Activated naive CD4-positive, alpha-beta T cell (primary cell): ENCODE measurements around the gene ERCC3.

Experiments
- DNase-seq, 4 experiments: peaks; one replicate each; lab custom pipeline; 2025; lab: John Stamatoyannopoulos, UW

ERCC3 gene

DNA sequence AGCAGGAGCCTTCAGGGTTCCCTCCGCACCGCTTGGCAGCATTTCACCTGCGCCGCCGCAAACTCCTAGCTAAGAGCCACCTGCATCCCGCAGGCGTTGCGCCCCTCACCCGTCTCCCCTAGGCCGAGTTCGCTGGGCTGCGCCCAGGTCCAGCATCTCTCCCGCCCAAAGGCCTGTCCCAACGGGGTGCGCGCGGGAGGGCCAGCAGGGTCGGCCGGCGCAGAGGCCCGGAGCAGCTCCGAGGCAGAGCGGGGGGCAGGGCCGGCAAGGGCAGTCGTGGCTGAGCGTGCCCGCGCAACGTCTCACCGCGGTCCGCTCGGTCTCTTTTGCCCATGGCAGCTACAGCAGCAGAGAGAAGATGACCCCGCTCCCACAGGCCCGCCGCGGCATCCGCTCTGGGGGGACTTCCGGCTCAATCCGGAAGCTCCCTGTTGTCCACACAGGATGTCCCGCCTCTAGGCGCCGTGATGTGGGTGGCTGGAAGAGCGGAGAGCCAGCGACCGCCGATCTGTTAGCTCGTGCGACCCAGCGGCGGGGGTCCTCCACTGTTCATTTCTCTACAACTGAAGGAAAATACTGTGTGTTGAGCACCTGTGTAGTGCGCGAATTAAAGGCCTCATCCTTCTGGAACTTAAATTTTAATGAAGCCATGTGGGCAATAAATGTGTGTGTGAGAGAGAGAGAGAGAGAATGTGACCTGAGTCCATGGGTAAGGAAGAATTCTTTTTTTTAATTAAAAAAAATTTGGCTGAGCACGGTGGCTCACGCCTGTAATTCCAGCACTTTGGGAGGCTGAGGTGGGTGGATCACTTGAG, at the start of gene ERCC3:
TSS of gene ERCC3 (minus strand) at position 397 of the 815 bp plus-strand sequence. CDS start at position 334, 63 bp downstream.
- DNase-seq, result peak; percentile 27 to 67 (median 50)

DNA sequence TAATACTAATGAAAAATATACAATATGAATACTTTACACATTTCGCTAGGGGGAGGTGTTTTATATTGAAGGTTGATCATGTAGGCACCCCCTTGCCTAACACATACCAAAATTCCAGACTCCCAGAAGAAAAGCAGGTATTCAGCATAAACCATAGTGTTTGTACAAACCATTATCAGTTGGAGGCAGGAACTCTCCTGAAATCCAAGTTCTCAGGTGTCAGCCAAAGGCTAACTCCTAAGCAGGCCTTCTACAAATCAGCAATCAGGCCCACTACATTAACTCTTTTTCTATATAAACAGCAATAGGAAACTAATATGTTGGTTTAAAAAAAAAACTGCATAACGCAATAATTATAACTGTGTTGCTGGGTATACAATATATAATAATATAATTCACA, 49.3 kb upstream of the ERCC3 start:
- no peak for DNase-seq

DNA sequence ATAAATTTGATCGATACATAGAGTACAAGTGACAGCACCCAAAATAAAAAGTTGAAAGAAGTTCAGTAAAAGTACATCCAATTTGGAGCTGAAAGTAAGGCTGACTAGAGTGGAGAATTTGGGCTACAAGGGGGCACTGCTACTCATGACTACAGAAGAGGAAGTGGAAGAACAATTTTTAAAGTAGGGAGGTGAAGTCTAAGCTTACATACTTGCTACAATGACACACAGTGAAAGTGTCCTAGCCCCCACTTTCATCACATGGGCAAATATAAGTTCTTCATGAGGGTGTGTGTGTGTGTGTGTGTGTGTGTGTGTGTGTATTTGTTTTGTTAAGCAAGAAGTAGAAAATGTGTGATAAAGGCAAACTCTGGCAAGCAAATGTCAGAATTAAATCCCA, 48.2 kb upstream of the ERCC3 start:
- no peak for DNase-seq

DNA sequence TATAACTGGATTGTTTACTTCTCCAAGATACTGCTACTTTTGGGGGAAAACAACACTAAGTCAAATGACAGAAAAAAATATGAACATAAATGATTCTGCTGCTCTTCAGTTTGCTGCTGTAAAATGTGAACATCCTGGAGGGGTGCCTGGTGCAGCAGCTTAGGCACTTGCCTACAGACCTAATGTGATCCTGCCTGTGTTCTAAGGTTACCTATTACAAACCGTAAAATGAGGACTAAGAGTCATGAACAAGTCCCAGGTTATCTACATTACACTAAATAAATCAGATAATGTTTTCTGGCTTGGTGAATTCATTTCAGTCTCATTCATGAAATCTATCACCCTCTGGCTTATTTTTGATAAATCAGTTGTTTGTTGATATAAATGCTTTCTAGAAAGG, 38.4 kb upstream of the ERCC3 start:
- DNase-seq, result no peak

DNA sequence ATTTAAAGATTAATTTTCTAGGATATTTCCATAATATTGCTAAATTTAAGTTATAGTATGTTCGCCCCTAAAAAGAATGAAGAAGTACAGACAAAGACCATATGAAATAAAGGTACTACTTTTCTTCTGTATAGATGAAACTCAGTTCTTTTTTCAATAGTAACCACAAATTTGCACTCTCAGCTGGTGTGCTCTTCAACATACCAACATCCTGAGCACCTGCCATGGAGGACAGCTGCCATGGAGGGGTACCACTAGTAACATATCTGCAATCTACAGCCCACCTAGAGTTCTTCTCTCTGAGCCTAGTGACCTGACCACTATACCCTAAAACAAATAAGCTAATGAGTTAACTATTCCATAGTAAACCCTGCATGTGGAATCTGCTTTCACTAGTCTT, 36.8 kb upstream of the ERCC3 start:
- DNase-seq, result no peak

DNA sequence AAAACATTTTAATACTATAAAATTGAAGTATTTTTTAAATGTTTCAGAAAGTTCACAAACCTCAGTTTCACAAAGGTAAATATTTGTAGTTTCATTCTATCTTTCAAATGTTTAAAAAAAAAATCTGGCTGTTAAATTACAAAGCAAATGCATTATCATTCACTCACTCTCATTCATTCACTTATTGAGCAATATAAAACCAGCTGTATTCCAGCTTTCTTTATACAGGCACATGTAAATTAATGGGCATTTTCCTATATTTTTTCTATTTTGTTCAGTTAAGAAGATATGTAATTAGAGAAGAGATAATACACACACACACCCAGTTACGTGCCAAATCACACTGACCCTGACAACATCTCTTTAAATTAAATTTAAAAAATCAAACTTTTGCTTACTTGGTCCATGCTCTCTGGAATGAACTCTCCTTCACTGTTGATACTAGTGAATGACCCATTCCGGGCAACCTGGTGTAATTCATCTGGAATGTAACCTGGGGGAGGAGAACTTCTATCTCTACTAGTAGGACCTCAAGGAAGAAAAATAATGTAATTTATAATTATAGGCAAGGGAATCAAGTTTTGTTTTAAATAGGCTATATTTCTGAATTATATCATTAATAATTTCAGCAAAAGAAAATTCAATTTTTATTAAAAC, 32.5 kb upstream of the ERCC3 start:
- DNase-seq, result no peak

DNA sequence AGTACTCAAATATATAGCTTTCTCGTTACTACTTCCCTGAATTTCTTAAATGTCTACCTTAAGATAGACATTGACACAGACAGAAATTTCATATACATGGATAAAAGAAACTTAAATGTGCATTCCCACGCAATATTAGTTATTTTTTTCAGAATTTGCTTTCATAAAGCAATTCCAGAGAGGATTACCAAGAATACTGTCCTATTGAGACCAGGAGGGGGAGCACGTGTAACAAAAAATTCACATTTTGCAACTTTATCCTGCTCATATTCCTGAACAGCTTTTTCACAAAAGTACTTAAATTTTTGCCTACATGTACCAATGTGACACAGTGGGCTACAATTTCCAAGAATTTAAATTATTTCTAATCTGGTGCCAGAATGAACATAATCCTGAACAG, 30.7 kb upstream of the ERCC3 start:
- DNase-seq, result no peak

DNA sequence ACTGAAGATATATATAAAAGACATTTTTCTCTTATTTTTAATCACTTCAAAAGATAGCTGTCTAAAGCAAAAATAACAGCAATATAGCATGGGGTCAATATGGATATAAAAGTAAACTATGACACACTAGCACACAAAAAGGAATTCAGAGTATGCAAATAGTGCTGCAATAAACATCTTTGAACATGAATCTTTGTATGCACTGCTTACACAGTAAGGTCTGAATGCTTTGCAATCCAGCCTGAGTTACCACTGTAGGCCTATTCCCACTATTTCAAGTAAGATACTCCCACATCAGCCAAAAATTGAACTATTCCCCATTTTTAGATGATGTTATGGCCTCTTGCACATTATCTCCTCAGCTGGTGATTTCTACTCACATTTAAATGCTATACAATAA, 27.4 kb upstream of the ERCC3 start:
- DNase-seq, result no peak

DNA sequence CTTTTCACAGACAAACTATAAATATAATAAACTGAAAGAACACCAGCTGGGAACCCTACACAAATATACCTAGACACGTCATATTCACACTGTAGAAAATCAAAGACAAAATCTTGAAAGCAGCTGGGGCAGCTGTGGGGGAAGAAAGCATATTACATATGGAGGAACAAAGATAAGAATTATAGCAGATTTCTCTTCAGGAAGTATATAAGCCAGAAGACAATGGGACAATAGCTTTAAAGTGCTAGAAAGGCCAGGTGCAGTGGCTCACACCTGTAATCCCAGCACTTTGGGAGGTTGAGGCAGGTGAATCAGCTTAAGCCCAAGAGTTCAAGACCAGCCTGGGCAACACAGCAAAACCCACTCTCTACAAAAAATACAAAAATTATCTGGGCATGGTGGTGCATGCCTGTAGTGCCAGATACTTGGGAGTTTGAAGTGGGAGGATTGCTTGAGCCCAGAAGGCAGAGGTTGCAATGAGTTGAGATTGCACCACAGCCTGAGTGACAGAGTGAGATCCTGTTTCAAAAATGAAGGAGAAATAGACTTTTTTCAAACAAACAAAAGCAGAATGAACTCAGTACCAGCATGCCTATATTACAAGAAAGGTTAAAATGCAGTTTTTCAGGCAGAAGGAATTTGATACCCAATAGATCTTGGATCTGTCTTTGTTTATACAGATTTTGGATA, 26.8 kb upstream of the ERCC3 start:
- no peak for DNase-seq

DNA sequence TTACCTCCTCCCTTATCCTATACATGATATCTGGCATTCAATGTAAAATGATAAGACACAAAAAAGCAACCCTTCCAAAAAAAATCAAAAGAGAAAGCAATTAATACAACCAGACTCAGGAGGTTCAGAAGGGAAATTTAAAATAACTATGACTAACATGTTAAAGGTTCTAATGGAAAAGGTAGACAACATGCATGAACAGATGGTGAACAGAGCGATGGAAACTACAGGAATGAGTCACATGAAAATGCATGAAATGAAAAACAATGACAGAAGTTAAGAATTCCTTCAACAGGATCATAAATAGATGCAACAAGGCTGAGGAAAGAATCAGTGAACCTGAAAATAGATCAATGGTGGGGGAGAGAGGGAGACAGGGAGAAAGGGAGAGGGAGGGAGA, 26.1 kb upstream of the ERCC3 start:
- DNase-seq, result no peak

DNA sequence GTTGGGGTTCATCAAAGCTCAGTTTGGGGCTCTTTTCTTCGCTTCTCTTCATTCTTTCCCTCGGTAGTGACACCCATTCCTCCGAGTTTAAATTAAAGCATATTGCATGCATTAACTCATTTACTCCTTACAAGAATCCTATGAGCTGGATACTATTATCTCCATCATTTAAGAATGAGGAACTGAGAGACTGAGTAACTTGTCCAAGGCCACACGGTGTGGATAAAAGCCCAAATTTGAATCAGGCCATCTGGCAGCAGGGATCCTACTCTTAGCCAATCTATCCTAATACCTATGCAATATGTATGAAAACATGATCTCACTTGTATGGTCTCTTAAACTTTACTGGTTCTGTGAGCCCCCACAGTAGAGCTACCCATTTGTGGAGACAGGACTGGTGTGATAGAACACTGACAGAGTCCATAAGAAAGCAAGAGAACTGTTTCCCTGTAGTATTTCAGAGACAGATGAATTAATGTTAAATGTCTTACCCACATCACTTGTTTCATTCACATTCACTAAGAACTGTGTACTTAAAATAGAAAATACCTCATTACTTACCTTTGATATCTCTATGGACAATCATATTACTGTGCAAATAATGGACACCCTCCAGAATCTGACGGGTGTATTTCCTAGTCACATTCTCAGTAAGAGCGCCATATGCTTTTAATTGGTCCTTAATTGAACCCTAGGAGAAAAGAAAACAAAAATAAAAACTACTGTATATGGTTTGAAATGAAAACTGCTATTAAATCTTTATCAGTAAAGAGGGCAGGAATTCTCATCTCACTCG, 20.4 kb upstream of the ERCC3 start:
- DNase-seq, result no peak

DNA sequence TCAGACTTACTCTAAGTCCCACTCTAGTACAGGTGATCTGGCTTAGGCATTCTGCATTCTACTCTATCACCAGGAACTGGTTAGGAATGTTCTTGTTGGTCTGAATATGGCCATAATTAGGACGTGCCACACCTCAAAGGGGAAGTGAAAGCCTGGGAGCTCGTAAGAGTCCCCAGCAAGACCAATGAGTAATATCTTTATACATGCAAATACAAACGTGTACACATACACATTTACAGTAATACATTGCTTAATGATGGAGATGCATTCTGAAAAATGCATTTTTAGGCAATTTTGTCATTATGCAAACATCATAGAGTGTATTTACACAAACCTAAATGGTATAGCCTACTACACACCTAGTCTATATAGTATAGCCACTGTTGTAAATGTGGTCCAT, 19.5 kb upstream of the ERCC3 start:
- no peak for DNase-seq

DNA sequence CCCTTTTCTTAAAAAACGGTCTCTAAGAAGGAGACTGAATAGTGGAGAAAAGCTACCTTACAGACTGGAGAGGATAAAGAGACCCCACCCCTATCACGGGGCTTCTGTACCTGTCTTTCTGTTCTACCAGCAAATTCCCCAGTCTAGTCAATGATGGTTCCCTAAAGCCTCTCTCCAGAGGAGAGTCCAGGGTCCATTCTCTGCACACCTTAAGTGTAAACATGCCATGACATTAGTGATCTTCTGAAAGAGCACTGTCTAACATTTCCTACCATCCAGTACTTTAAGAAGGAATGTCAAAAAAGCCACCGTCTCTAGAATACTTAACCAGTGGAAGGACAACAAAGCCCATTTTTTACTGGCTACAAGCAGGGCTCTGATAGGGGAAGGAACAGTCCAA, 17.0 kb upstream of the ERCC3 start:
- DNase-seq, result no peak

DNA sequence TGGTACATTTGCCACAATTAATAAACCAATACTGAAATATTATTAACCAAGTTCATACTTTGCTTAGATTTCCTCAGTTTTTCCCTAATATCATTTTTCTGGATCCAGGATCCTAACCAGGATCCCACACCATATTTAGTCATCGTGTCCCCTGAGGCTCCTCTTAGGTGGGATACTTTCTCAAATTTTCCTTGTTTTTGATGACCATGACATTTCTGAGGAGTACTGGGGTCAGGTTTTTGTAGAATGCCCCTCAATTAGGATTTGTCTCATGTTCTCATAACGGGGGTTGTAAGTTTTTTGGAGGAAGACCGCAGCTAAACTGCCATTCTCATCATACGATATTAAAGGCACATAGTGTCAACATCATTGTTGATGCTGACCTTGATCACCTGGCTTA, 15.5 kb upstream of the ERCC3 start:
- DNase-seq, result no peak

DNA sequence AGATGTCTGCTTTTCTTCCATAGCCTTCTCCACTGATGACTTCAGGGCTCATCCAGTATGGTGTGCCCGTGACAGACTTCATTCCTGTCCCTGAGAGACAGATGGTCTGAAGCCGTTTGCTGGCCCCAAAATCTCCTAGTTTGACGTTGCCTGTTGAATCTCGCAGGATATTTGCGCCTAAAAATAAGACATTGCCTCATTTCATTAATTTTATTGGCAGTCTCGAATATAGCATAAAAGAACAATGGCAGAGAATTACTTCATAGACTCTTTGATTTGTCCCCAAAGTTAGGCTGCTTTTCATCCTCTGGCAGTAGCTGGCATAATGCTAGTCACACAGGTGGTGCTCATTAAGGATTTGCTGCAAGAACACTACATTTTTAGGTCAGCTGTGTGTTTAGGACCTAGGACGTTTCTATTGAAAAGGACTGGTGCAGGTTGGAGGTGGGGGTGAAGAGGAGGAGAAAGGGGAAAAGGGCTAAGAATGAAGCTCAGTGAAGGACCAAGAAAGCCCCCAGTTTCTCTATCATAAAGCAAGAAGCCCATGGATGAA, 14.7 kb upstream of the ERCC3 start:
- no peak for DNase-seq

DNA sequence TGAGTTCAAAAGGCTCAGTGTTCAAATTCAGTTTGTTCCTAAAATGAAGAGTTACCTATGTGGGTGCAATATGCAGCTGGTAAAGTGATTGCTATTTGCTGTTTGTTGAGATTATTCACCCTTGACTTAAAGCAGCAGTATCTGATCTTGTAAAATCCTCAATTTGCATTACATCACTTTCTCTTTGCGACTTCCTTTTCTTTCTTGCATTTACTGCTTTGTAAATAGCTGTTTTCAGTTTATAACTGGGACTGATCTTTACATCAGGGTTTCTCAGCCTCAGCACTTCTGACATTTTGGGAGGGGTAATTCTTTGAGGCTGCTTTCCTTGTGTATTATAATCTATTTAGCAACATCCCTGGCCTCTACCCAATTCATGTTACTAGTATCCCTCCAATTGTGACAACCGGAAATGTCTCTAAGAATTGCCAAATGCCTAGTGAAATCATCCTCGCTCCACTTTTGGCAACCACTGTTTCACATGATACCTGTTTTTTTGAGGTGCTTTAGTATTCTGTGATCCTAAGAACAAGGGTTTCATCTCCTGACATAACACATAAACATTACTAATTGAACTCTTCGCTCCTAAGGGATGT, 12.1 kb upstream of the ERCC3 start:
- no peak for DNase-seq

DNA sequence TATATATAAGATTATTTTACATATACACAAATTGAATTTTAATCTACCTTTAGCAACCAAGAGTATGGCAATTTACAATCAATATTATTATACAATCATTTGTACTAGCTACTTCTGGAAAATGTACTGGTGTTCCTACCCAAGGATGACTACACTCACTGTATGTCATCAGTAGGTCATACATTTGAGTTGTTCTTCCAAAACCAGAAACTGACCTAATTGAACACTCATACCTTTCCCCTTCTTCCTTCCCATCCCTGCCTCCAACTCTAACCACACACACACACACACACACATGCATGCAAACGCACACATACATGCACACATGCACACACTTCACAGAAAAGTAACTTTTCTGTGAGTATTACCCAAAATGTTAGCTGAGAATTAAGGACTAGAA, 8.2 kb upstream of the ERCC3 start:
- DNase-seq, result no peak

DNA sequence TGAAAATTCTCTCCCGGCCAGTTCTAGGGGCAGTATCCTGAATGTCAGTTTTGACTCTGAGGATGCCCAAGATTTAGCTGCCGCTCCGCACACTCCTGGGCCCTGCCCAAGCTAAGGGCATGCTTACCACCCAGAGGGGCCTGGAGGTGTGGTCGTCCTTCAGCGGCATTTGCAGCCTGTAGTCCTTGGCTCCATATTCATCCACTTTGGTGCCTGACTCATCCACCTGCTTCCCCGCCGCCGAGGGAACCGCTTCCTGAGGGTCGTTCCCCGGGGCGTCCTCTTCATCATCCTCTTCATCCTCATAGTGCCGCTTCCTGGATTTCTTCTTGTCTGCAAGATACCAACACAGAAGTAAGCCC, 577 bp downstream of the ERCC3 start:
- DNase-seq, result no peak

DNA sequence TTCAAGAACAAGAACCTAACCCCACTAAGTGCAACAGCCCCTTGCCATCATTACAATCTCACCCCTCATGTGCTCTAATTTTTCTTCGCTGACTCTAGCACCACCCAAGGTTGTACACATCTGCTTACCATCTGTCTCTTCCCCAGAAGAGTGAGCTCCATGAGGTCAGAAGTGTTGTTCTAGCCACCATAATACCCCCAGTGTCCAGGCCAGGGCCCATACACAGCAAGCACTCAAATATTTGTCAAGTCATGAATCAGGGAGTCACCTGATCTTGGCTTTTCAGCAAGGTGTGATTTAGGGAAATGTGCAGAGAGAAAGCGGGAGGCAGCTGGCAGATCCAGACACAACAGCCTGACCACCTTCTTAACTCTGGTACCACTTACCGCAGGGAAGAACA, 5.7 kb downstream of the ERCC3 start:
- no peak for DNase-seq

DNA sequence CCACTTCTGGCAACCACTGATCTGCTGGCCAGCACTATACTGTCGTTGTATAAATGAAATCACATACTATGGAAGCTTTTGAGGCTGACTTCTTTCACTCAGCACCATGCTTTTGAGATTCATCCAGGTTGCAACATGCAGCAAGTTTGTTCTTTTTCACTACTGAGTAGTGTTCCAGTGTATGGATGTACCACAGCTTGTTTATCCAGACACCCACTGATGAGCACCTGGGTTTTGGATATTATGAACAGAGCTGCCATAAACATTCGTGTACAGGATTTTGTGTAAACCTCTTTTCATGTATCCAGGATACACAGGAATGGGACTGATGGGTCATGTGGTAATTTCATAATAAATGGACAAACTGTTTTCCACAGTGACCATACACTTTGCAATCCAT, 10.7 kb downstream of the ERCC3 start:
- no peak for DNase-seq

DNA sequence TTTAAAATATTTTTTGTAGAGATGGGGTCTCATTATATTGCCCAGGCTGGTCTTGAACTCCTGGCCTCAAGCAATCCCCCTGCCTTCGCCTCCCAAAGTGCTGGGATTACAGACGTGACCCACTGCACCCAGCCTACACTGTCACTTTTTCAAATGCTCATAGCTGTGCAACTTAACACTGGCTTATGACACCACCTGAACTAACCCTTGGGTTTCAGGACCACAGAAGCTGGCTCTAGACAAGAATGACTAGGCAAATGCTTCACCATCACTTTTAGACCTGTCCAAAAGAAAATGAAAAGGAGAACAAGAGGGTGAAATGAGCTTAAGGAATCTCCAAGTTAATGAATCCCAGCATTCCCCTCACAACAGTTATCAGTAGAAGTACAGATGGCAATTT, 13.3 kb downstream of the ERCC3 start:
- no peak for DNase-seq

DNA sequence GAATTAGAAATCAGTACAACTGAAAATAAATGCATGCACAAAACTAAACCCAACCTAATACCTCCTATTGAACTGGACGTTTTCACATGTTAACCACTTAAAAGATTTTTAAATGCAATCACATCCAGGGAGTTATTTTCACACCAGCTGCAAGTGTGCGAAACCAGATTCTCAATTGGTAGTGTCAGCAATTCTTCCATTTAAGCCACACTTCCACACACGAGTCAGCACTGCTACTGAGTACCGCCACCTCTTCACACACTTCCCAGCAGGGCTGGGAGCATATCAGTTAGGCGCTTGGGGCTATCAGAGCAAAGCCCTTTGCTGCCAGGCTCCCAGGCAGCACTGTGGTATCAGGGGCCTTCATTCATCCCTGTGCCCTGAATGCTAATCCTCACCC, 14.2 kb downstream of the ERCC3 start:
- no peak for DNase-seq
